ENCODE results near the gene TRIM17. TPM values are rescaled to one million over a fixed set of nuclear protein-coding genes. Genes with fewer than 3 reads are reported as not detected.

TRIM17 gene
- polyA plus RNA-seq, 1 of the 3 experiments (the other 2 are of a cell fraction): 1.6 TPM

DNA sequence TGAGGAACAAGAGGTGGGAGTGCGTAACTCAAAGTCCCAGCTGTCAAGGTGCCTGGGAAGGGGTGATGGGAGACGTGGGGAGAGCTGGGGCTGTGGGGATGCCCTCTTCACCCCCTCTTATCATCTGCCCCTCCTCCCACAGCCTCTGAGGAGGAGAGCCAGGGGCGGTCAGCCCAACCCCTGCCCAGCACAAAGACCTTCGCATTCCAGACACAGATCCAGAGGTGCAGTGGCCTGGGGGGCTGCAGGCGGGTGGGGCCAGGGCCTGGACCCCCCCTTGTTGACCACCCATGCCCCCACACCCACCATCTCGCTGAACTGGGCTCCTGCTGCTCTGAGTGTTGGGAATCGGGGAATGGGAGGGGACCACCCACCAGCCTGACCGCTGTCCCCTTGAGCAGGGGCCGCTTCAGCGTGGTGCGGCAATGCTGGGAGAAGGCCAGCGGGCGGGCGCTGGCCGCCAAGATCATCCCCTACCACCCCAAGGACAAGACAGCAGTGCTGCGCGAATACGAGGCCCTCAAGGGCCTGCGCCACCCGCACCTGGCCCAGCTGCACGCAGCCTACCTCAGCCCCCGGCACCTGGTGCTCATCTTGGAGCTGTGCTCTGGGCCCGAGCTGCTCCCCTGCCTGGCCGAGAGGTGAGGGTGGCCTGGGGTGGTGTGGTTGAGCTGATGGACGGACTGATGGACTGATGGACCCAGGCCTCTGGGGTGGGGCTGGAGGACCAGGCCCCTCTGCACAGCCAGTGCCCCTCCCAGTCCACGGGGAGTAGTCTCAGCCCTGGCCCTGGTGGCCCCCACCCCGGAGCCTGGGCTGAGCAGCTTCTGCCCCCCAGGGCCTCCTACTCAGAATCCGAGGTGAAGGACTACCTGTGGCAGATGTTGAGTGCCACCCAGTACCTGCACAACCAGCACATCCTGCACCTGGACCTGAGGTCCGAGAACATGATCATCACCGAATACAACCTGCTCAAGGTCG, 39.7 kb downstream of the TRIM17 start:
- no peaks in the 10 kb centered on the region for H3K9me3 ChIP-seq
- H3K36me3 ChIP-seq (replicated peaks in 1 of 2; ENCODE audit: control insufficient read depth in 1 of 2, insufficient read depth in 2 of 2, low read length in 1 of 2): no peaks in the 10 kb centered on the region
- H2AFZ ChIP-seq (ENCODE audit: low read depth): no peak overlapping the region
- H3K27me3 ChIP-seq (ENCODE audit: insufficient read depth): no peaks in the 10 kb centered on the region
- H3K4me2 ChIP-seq: no peak overlapping the region
- WGBS (ENCODE audit: low lambda C conversion rate): 79% methylated on average over 3 of the region's 31 CpGs
- H4K20me1 ChIP-seq (ENCODE audit: insufficient read depth): no peaks in the 10 kb centered on the region
- TF ChIP-seq, protein P1, sequence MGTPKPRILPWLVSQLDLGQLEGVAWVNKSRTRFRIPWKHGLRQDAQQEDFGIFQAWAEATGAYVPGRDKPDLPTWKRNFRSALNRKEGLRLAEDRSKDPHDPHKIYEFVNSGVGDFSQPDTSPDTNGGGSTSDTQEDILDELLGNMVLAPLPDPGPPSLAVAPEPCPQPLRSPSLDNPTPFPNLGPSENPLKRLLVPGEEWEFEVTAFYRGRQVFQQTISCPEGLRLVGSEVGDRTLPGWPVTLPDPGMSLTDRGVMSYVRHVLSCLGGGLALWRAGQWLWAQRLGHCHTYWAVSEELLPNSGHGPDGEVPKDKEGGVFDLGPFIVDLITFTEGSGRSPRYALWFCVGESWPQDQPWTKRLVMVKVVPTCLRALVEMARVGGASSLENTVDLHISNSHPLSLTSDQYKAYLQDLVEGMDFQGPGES (IDR thresholded peaks at IDR 0.05; ENCODE audit: low read depth, low read length): no peak
- TF ChIP-seq NFIC (IDR thresholded peaks at IDR 0.05; ENCODE audit: borderline replicate concordance) (no peak), JUND (IDR thresholded peaks at IDR 0.05) (no peak), GATA2 (CRISPR knock-in tag; IDR thresholded peaks at IDR 0.05) (no peak), POLR2AphosphoS5 (IDR thresholded peaks at IDR 0.05; ENCODE audit: low read depth, low read length) (no peak), RFX5 (IDR thresholded peaks at IDR 0.05; ENCODE audit: low read length) (no peak), RXRA (IDR thresholded peaks at IDR 0.05; ENCODE audit: borderline replicate concordance, low read depth) (no peak), MXI1 (IDR thresholded peaks at IDR 0.05; ENCODE audit: low read depth, low read length) (no peak)
- TF ChIP-seq, protein P2, sequence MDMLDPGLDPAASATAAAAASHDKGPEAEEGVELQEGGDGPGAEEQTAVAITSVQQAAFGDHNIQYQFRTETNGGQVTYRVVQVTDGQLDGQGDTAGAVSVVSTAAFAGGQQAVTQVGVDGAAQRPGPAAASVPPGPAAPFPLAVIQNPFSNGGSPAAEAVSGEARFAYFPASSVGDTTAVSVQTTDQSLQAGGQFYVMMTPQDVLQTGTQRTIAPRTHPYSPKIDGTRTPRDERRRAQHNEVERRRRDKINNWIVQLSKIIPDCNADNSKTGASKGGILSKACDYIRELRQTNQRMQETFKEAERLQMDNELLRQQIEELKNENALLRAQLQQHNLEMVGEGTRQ (IDR thresholded peaks at IDR 0.05; ENCODE audit: borderline replicate concordance, low read depth, low read length): no peak
- TF ChIP-seq, protein P3, sequence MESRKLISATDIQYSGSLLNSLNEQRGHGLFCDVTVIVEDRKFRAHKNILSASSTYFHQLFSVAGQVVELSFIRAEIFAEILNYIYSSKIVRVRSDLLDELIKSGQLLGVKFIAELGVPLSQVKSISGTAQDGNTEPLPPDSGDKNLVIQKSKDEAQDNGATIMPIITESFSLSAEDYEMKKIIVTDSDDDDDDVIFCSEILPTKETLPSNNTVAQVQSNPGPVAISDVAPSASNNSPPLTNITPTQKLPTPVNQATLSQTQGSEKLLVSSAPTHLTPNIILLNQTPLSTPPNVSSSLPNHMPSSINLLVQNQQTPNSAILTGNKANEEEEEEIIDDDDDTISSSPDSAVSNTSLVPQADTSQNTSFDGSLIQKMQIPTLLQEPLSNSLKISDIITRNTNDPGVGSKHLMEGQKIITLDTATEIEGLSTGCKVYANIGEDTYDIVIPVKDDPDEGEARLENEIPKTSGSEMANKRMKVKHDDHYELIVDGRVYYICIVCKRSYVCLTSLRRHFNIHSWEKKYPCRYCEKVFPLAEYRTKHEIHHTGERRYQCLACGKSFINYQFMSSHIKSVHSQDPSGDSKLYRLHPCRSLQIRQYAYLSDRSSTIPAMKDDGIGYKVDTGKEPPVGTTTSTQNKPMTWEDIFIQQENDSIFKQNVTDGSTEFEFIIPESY (IDR thresholded peaks at IDR 0.05; ENCODE audit: borderline replicate concordance, low read depth): no peak
- no peaks in the 10 kb centered on the region for H3F3A ChIP-seq (replicated peaks; ENCODE audit: insufficient read depth)
- H3K9me2 ChIP-seq: no peaks in the 10 kb centered on the region
- H3K79me2 ChIP-seq (ENCODE audit: insufficient read depth): no peaks in the 10 kb centered on the region
- ChIA-PET POLR2A (no interaction called here), CTCF (interaction anchor here (1.4 kb wide), 1 partner anchor 54 kb away, joined by 3 read pairs; no protein-coding TSS in a partner anchor)
- H3K27ac ChIP-seq (ENCODE audit: low read depth in 2 of 2, low read length in 1 of 2): no peak overlapping the region
- H3K4me3 ChIP-seq (ENCODE audit: low read depth in 2 of 2, low read length in 1 of 2): no peak overlapping the region
- H3K9ac ChIP-seq: no peak overlapping the region
- DNase-seq: no peak
- peaks cover 7 to 14% of the 10 kb centered on the region in 2 experiments; a peak in 2 of 4 replicates for H3K4me1 ChIP-seq (ENCODE audit: control insufficient read depth in 1 of 2, insufficient read depth in 2 of 2, low read depth in 1 of 2, low read length in 1 of 2)

DNA sequence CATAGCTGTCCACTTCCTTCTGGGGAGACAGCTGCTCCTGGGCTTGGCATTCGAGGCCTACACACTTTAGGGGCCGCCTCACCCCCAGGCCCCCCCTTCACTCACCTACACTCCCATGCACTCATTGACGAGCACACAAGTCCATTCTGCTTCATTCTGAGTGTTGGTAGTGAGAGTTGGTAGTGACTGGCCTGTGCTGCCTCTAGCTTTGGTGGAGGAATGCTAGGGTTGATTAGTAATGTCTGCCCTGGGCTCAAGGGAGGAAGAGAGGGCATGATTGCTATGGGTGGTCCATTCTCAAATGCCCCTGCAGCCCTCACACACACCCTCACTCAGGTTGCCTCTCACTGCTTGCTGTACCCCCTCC, 40.4 kb downstream of the TRIM17 start:
- H3K9ac ChIP-seq: no peak overlapping the region
- H3K9me3 ChIP-seq: no peaks in the 10 kb centered on the region
- TF ChIP-seq NRF1 (IDR thresholded peaks at IDR 0.05; ENCODE audit: low read depth, low read length) (no peak), TEAD4 (IDR thresholded peaks at IDR 0.05; ENCODE audit: borderline replicate concordance, insufficient read depth) (no peak), POLR2AphosphoS5 (IDR thresholded peaks at IDR 0.05; ENCODE audit: low read depth, low read length) (no peak), TCF12 (IDR thresholded peaks at IDR 0.05) (no peak), FOXM1 (IDR thresholded peaks at IDR 0.05; ENCODE audit: low read depth) (no peak)
- no peaks in the 10 kb centered on the region for H3K27me3 ChIP-seq (ENCODE audit: insufficient read depth)
- H3K4me1 ChIP-seq (ENCODE audit: control insufficient read depth in 1 of 2, insufficient read depth in 2 of 2, low read depth in 1 of 2, low read length in 1 of 2): peaks cover 7 to 14% of the 10 kb centered on the region in 2 experiments; a peak in 2 of 4 replicates
- H3K4me2 ChIP-seq: no peak overlapping the region
- no peaks in the 10 kb centered on the region for H3F3A ChIP-seq (replicated peaks; ENCODE audit: insufficient read depth)
- DNase-seq: no peak
- no peaks in the 10 kb centered on the region for H4K20me1 ChIP-seq (ENCODE audit: insufficient read depth)
- H3K79me2 ChIP-seq (ENCODE audit: insufficient read depth): no peaks in the 10 kb centered on the region
- H3K36me3 ChIP-seq (replicated peaks in 1 of 2; ENCODE audit: control insufficient read depth in 1 of 2, insufficient read depth in 2 of 2, low read length in 1 of 2): no peaks in the 10 kb centered on the region
- no peaks in the 10 kb centered on the region for H3K9me2 ChIP-seq
- 100% methylated on average over 2 of the region's 3 CpGs for WGBS (ENCODE audit: low lambda C conversion rate)
- POLR2A ChIA-PET: no interaction called here
- CTCF ChIA-PET: no interaction called here
- no peak overlapping the region for H3K27ac ChIP-seq (ENCODE audit: low read depth in 2 of 2, low read length in 1 of 2)
- H2AFZ ChIP-seq (ENCODE audit: low read depth): no peak overlapping the region
- no peak overlapping the region for H3K4me3 ChIP-seq (ENCODE audit: low read depth in 2 of 2, low read length in 1 of 2)
